ENCODE measurements around the gene GGT7. TPM values are rescaled to one million over a fixed set of nuclear protein-coding genes. Genes with fewer than 3 reads are reported as not detected.
"Not testable (repeated sequence)": the region's sequence is repeated elsewhere in the genome, so short reads cannot be mapped to it uniquely, and the experiment has no call there.

Gene GGT7
- total RNA-seq, 2 donors from 2014 or later, result 7.3 to 10.3 TPM

DNA sequence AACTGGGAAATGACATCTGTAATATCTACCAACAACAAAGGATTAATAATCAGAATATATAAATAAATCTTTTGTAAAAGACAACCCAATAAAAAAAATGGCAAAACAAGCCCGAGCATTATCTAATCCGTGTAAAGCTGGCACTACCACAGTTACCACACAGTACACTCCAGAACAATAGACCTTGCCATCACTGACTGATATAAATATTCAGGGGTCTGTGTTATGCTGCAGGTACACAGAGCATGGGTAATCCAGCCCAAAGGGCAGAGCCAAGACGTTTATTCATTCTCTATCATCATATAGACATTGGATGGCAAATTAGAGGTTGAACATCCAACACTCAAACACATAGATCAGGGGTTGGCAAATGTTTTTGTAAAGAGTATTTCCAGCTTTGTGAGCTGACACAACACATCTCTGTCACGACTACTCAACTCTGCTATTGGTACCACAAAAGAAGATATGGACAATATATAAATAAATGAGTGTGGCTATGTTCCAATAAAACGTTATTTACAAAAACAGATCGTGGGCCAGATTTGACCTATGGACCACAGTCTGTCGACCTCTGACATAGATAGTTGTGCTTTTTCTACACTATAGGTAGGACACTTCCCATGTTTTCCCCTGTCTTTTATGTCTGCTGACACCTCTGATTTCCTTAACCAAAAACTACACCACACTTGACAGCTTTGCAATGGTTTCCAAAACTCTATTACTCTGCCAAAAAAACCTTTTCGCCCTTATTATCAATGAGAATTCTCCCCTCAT lies 51.7 kb downstream of the GGT7 start:
- no peaks in the 10 kb centered on the region for H3K36me3 ChIP-seq
- TF ChIP-seq, protein P1, sequence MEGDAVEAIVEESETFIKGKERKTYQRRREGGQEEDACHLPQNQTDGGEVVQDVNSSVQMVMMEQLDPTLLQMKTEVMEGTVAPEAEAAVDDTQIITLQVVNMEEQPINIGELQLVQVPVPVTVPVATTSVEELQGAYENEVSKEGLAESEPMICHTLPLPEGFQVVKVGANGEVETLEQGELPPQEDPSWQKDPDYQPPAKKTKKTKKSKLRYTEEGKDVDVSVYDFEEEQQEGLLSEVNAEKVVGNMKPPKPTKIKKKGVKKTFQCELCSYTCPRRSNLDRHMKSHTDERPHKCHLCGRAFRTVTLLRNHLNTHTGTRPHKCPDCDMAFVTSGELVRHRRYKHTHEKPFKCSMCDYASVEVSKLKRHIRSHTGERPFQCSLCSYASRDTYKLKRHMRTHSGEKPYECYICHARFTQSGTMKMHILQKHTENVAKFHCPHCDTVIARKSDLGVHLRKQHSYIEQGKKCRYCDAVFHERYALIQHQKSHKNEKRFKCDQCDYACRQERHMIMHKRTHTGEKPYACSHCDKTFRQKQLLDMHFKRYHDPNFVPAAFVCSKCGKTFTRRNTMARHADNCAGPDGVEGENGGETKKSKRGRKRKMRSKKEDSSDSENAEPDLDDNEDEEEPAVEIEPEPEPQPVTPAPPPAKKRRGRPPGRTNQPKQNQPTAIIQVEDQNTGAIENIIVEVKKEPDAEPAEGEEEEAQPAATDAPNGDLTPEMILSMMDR (IDR thresholded peaks at IDR 0.05), result no peak
- no peak for DNase-seq (ENCODE audit: low spot score)
- no peak overlapping the region for H3K27ac ChIP-seq
- H3K27me3 ChIP-seq, result no peaks in the 10 kb centered on the region
- no peaks in the 10 kb centered on the region for H3K9me3 ChIP-seq
- no peak overlapping the region for H3K4me3 ChIP-seq
- peaks cover 0 to 41% of the 10 kb centered on the region in 2 donors for H3K4me1 ChIP-seq

DNA sequence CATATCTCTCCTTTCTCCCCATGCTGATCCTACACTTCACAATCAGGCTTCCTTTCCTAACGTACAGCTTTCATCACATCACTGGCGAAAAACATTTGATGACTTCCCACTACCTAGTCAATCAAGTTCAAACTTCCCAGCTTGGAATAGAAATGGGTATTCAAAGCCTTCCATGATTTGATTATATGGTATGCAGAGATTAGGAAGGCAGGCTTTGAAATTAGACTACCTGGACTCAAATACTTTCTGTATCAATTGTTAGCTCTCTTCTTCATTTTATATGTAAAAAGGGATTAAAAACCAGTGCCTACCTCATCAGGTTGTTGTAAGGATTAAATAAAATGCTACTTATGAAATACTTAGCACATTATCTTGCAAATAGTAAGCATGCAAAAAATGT lies 54.9 kb downstream of the GGT7 start:
- no peak overlapping the region for H3K27ac ChIP-seq
- H3K36me3 ChIP-seq, result no peaks in the 10 kb centered on the region
- no peak overlapping the region for H3K4me3 ChIP-seq
- H3K27me3 ChIP-seq, result no peaks in the 10 kb centered on the region
- DNase-seq (ENCODE audit: low spot score), result no peak
- no peaks in the 10 kb centered on the region for H3K9me3 ChIP-seq
- peaks cover 0 to 22% of the 10 kb centered on the region in 2 donors for H3K4me1 ChIP-seq
- TF ChIP-seq, protein P1 (IDR thresholded peaks at IDR 0.05), result no peak

DNA sequence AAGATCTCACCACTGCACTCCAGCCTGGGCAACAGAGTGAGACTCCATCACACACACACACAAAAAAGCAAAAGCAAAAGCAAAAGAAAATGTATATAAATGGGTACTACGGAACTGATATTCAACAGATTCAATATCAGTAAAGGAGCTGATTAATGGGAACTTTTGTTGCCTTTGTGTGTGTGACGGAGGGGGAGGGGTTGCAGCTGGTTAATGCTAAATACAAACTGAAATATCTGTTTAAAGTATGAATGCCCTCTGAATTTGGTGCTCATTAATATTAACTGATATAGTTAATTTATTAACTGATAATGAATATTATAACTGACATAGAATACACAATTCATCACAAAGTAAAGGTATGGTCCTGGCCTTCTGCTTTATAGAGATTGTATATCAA lies 55.6 kb downstream of the GGT7 start:
- DNase-seq (ENCODE audit: low spot score), result no peak
- TF ChIP-seq, protein P1 (IDR thresholded peaks at IDR 0.05), result no peak
- Histone ChIP-seq H3K4me1 (peaks cover 0 to 22% of the 10 kb centered on the region in 2 donors), H3K36me3 (no peaks in the 10 kb centered on the region), H3K27me3 (no peaks in the 10 kb centered on the region), H3K4me3 (no peak overlapping the region), H3K27ac (no peak overlapping the region), H3K9me3 (no peaks in the 10 kb centered on the region)

DNA sequence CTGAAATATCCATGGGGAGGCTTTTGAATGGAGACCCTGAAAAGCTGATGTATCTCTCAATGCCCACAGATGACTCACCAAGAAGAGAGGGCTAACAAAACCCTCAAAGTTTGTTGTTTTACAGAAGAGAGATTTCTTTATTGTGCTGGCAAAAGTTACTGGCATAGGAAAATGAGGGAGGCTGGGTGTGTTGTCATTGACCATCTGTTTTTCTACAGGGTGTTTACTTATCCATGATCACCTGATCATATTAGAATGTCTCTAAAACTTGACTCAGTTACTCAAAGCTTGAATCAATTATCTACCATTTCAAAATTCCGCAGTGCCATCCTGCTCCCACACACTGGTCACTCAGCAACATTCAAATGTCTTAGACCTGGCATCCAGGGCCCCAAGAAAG lies 57.0 kb downstream of the GGT7 start:
- Histone ChIP-seq H3K27me3 (no peaks in the 10 kb centered on the region), H3K9me3 (no peaks in the 10 kb centered on the region), H3K36me3 (no peaks in the 10 kb centered on the region), H3K27ac (no peak overlapping the region), H3K4me3 (no peak overlapping the region), H3K4me1 (peaks cover 0 to 17% of the 10 kb centered on the region in 2 donors)
- TF ChIP-seq, protein P1 (IDR thresholded peaks at IDR 0.05), result no peak
- DNase-seq (ENCODE audit: low spot score), result no peak

DNA sequence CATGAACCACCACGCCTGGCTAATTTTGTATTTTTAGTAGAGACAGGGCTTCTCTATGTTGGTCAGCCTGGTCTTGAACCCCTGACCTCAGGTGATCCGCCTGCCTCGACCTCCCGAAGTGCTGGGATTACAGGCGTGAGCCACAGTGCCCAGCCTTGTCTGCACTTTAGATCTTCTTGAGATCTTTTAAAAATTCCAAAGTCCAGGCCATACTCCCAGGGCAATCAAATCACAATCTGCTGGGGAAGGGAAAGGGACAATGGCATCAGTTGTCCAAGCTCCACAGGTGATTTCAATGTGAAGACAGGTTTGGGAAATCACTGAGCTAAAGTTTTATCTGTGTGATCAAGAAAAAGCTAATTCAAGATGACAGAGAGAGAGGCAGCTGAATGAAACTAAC lies 64.1 kb downstream of the GGT7 start:
- no peaks in the 10 kb centered on the region for H3K27me3 ChIP-seq
- TF ChIP-seq, protein P1 (IDR thresholded peaks at IDR 0.05), result no peak
- H3K27ac ChIP-seq, result no peak overlapping the region
- H3K9me3 ChIP-seq, result no peaks in the 10 kb centered on the region
- DNase-seq (ENCODE audit: low spot score), result no peak
- H3K4me3 ChIP-seq, result no peak overlapping the region
- no peaks in the 10 kb centered on the region for H3K4me1 ChIP-seq
- H3K36me3 ChIP-seq, result peaks cover 4% of the 10 kb centered on the region

DNA sequence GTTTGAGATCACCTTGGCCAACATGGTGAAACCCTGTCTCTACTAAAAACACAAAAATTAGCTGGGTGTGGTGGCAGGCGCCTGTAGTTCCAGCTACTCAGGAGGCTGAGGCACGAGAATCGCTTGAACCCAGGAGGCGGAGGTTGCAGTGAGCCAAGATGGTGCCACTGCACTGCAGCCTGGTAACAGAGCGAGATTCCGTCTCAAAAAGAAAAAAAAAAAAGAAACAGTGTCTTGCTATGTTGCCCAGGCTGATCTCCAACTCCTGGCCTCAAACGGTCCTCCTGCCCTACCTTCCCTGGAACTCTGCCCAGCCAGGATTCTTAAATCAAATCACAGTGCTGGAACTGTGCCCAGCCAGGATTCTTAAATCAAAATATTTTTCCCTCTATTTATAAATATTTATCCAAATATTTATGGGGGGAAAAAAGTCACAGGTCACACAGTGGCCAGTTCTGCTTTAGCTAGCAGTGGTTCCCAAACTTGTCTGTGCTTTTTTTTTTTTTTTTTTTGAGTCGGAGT lies 64.7 kb downstream of the GGT7 start:
- not testable (repeated sequence) for H3K4me1 ChIP-seq; H3K4me3 ChIP-seq; H3K27ac ChIP-seq; H3K9me3 ChIP-seq; H3K27me3 ChIP-seq; DNase-seq (ENCODE audit: low spot score); H3K36me3 ChIP-seq
